OCI-M1 (cell line): Measurements from ENCODE around the gene SLC6A1.
"Not testable (repeated sequence)": the region's sequence is repeated elsewhere in the genome, so short reads cannot be mapped to it uniquely, and the experiment has no call there.

Source experiments
- DNase-seq: peaks from one replicate; lab custom pipeline; 2025; lab: John Stamatoyannopoulos, UW

SLC6A1 gene

DNA sequence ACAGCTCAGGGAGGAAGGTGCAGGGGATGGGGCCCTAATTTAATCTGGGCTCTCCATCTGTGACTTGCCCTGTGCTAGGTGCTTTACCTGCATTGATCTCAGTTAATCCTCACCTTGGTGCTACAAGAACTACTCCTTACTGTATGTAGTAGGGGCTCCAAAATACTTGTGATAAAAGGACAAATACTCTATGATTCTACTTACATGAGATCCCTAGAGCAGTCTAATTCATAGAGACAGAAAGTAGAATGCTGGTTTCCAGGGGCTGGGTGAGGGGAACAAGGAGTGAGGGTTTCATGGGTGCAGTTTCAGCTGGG lies 67.2 kb downstream of the SLC6A1 start:
- DNase-seq: no peak

DNA sequence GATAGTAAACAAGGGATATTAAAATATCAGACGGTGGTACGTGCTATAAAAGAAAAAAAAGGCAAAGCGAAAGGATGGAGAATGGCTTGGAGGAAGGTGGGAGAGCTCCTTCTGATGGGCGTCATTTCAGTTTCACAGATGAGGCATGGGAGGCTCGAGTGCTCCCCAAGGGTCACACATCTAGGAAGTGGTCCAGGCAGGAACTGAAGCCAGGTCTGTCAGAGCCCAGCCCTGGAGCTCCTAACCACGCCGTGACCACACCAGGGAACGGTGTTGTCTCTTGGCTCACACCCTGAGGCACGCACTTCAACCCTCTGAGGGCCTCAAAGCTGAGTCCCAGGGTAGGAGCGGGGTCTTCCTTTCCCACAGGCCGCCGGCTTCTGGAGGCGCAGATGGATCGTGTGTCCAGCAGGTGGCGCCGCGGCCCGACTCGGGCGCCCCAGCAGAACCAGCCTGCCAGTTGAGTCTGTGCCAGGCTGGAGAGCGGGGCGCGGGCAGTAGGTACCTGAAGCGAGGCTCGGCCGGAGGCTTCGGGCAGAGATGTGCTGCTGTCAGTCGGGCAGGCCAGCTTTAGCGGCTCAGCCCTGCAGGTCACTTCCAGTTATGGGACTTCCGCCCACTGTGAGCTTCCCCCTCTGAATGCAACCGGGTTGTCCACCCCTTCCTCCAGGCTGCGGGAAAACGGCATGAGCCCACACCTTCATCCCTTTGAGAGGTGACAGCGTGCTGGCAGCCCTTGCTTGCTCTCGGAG lies 68.1 kb downstream of the SLC6A1 start:
- DNase-seq: peak; percentile 70

DNA sequence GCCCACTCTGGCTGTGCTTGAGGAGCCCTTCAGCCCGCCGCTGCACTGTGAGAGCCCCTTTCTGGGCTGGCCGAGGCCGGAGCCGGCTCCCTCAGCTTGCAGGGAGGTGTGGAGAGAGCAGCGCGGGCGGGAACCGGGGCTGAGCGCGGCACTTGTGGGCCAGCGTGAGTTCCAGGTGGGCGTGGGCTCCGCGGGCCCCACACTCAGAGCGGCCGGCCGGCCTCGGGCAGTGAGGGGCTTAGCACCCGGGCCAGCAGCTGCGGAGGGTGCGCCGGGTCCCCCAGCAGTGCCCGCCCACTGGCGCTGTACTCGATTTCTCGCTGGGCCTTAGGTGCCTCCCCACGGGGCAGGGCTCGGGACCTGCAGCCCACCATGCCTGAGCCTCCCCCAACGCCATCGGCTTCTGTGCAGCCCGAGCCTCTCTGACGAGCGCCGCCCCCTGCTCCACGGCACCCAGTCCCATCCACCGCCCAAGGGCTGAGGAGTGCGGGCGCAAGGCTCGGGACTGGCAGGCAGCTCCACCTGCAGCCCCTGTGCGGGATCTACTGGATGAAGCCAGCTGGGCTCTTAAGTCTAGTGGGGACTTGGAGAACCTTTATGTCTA lies 68.8 kb downstream of the SLC6A1 start:
- not testable (repeated sequence) for DNase-seq

DNA sequence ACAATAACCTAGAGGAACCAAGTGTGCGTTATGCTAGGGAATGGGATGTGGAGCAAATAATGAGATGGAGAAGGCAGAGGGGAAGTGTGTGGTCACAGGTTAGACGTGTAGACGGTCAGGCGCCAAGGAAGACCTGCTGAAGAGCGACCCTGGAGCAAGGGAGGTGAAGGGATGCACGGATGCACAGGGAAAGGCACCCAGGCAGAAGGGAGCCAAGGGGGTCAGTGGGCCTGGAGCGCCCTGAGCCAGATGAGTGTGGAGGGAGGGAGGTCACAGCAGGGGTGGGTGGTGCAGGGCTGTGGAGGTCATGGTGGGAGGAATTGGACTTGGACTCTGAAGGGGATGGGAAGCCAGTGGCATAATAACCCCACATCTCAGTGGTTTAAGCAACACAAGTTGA lies 70.2 kb downstream of the SLC6A1 start:
- no peak for DNase-seq

DNA sequence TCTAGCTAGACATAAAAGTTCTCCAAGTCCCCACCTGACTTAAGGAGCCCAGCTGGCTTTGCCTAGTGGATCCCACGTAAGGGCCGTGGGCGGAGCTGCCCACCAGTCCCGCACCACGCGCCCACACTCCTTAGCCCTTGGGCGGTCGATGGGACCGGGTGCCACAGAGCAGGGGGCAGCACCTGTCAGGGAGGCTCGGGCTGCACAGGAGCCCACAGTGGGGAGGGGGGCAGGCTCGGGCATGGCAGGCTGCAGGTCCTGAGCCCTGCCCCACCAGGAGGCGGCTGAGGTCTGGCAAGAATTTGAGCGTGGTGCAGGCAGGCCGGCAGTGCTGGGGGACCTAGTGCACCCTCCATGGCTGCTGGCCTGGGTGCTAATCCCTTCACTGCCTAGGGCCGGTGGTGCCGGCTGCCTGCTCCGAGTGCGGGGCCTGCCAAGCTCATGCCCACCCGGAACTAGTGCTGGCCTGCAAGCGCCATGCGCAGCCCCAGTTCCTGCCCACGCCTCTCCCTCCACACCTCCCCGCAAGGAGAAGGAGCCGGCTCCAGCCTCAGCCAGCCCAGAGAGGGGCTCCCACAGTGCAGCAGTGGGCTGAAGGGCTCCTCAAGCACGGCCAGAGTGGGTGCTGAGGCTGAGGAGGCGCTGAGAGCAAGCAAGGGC lies 78.7 kb downstream of the SLC6A1 start:
- DNase-seq: no peak

DNA sequence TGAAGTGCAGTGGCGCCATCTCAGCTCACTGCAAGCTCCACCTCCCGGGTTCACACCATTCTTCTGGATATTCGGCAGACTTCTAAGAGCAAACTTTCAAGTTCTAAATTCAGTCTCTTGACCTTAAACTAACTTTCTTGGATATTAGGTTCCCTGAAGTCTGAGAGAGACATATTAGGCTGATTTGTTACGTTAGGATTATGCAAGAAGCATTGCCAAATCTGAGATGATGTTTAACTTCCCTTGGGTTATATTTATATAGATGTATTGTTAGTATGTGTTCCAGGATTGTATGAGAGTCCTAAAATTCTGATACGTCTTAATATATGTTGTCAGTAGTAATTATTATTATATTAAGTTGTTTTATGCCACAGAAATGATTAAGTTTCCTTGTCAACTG lies 80.1 kb downstream of the SLC6A1 start:
- DNase-seq: no peak

- no peak for DNase-seq
Observed at GRCh38 chr3:11074011-11074410, 81.5 kb downstream of the SLC6A1 start.

DNA sequence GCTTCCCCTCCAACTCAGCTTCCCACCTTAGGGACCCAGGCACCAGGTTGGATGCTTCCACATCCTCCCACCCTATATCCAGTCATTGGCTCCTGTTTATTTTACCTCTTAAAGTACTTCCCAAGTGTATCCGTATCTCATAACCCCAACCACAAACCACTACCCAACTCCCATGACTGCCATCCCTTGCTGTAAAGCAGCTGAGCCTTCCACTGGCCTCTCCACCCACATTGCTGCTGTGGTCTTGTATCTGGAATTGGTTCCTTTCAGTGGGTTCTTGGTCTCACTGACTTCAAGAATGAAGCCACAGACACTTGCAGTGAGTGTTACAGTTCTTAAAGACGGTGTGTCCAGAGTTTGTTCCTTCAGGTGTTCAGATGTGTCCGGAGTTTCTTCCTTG lies 81.9 kb downstream of the SLC6A1 start:
- DNase-seq: no peak

DNA sequence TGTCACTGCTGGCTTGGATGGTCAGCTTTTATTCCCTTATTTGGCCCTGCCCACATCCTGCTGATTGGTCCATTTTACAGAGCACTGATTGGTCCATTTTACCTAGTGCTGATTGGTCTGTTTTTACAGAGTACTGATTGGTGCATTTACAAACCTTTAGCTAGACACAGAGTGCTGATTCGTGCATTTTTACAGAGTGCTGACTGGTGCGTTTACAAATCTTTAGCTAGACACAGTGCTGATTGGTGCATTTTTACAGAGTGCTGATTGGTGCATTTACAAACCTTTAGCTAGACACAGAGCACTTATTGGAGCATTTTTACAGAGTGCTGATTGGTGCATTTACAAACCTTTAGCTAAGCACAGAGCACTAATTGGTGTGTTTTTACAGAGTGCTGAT lies 82.6 kb downstream of the SLC6A1 start:
- DNase-seq: not testable (repeated sequence)

DNA sequence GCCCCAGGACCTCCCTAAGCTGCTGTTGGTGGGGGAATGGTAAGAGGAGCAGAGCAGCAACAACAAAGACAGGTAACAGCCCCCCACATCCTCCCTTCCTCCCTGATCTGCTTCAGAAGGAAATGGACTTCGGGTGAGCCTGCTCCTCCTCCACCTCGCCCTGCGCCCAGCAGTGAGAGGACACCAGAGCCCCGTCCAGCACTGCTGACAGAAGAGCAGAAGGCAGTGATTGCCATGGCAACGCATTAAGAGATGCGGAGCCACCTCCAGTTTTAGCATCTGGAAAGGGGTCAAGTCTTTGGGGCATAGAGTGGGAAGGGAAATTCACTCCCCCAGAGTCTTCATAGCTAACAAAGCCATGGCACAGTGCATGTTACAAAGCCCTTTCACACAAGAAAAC lies 84.2 kb downstream of the SLC6A1 start:
- DNase-seq: no peak

- no peak for DNase-seq
Observed at GRCh38 chr3:11077466-11077865, 84.9 kb downstream of the SLC6A1 start.

DNA sequence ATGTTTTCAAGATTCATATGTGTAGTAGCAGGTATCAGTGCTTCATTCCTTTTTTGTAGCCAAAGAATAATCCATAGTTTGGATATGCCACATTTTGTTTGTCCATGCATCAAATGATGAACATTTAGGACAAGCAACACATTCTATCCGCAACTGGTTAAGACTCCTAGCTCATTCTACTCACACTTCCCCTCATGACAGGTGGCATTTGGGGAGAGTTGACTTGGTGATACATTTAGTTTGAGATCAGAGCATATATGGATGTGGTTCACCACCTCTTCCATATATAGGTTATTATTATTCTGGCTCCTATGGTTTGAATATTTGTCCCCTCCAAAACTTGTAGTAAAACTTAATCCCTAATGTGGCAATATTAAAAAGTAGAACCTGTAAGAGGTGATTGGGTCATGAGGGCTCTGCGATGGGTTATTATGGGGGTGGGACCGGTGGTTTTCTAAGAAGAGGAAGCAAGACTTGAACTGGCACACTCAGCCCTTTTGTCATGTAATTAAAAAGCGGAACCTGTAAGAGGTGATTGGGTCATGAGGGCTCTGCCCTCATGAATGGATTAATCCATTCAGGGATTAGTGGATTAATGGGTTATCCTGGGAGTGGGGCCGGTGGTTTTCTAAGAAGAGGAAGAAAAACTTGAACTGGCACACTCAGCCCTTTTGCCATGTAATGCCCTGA lies 86.4 kb downstream of the SLC6A1 start:
- peak; percentile 59 for DNase-seq

GRCh38 chr3:11080492-11080891 lies 87.9 kb downstream of the SLC6A1 start:
- DNase-seq: no peak

DNA sequence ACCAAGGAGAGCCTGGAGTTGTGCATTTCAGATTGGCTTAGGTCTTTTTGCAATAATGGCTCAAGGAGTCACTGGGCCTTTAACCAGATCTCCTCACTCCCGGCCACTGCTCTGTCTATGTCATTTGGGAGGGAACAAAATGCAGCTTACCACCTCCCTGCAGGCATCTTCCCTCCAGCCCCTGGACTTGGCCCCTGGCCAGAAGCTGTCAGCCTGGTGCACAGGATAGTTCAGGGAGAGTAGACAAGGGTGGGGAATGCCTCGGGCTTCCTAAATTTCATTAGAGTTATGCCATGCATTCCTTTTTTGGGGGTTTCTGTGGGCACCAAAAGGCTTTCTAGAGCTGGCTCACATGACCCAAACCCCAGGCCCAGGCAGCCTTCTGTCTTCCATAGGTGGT lies 91.5 kb downstream of the SLC6A1 start:
- DNase-seq: no peak

- no peak for DNase-seq
Observed at GRCh38 chr3:11084677-11085076, 92.1 kb downstream of the SLC6A1 start.

DNA sequence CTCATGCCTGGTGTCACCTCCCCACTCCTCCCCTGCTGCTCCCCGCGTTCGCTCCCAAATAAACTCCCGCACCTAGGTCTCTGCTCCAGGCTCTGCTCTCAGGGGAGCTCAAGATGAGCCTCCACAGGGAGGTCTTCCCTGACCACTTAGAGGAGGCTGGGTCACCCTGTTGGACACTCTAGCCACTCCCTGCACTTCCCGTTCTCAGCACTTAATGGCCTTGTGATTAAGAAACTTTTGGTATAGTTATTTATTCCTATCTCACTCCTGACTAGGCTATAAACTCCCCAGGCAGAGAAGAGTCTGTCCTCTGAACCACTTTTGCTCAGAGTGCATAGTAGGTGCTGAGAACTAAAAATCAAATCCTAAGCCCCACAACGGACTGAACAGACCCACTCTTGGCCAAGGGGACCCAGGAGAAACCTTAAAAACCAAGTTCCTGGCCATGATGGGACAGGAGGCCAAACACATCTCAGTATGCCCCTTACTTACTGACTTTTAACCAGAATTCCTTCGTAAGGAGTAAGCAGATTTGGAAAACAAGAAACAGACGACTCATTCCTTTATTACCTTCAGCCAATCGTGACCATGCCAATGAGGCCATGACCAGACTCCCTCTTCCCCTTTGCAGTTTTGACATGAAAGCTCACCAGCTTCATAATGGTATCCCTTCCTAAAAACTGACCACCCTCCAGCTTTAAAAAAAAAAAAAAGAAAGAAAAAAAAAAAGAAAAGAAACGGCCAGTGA lies 92.7 kb downstream of the SLC6A1 start:
- DNase-seq: no peak

DNA sequence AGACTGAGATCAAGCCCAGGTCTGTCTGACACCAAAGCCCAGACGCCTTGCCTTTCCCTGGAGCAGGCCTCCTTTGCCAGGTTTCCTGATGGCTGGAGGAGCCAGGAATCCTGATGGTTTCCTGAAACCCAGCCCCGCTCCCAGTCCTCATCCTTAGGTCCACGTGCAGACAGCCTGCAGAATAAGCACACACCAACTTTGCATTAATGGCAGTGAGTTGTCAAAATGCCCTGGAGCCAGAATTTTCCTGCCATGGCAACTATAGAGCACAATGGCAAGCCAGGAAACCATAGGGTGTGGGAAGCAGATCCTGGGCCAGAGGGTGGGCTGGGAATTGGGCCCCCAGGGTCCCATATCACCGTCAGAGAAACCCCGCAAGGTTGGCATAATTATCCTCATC lies 94.3 kb downstream of the SLC6A1 start:
- DNase-seq: no peak

- no peak for DNase-seq
Observed at GRCh38 chr3:11088066-11088465, 95.5 kb downstream of the SLC6A1 start.

- DNase-seq: no peak
Observed at GRCh38 chr3:11088831-11089230, 96.3 kb downstream of the SLC6A1 start.
